ENCODE results near the gene MAST4. TPM values are rescaled to one million over a fixed set of nuclear protein-coding genes. Genes with fewer than 3 reads are reported as not detected.
A peak's percentile ranks its signal among the peaks of the same experiment; 100 is the strongest.

MAST4 gene
- total RNA-seq, 1 donor from 2014 or later, result 22.3 TPM

DNA sequence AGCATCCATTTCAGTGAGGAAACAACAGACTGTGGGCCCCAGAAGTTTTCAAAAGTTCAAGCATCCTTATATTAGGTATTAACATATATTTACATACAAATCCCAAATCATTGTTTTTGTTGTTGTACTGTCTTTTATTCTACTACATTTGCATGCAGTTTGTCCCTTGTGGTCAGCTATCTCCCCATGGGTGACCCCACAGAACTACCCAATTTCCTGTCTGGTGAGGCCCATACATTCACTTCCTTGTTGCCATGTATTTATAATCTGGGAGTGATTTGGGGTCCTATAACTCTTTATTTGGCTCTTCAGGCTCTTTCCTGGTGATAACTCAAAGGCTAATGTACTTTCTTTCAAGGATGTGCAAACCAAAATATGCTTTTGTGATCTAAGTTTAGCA is 603.7 kb downstream of the MAST4 start:
- DNase-seq (ENCODE audit: low read depth) (no peak), FAIRE-seq (no peak)
- H3K36me3 Mint-ChIP-seq (ENCODE audit: low read depth, unreplicated experiment), result no peaks in the 10 kb centered on the region
- H3K27ac Mint-ChIP-seq (ENCODE audit: unreplicated experiment), result no peak overlapping the region
- no peaks in the 10 kb centered on the region for H4K20me1 ChIP-seq (ENCODE audit: insufficient read depth, low read length)
- no peaks in the 10 kb centered on the region for H3K4me1 ChIP-seq (ENCODE audit: insufficient read depth, low read length)
- no peak overlapping the region for H3K27ac ChIP-seq (ENCODE audit: low read depth, low read length)
- peaks cover 4% of the 10 kb centered on the region for H3K9me3 Mint-ChIP-seq (ENCODE audit: unreplicated experiment)
- H3K36me3 ChIP-seq (ENCODE audit: insufficient read depth, low read length), result no peaks in the 10 kb centered on the region
- no peak overlapping the region for H3K4me2 ChIP-seq (ENCODE audit: low read length)
- no peak overlapping the region for H3K4me3 ChIP-seq (ENCODE audit: insufficient read depth, low read depth, low read length)
- H3K27me3 Mint-ChIP-seq (ENCODE audit: low read depth, unreplicated experiment), result peaks cover 3% of the 10 kb centered on the region
- TF ChIP-seq CTCF (IDR thresholded peaks at IDR 0.05; ENCODE audit: insufficient read depth, low read depth, low read length) (no peak), EZH2 (IDR thresholded peaks at IDR 0.05; ENCODE audit: insufficient read depth, low read length) (no peak)
- H3K4me1 Mint-ChIP-seq (ENCODE audit: low read depth, unreplicated experiment), result no peaks in the 10 kb centered on the region
- H2AFZ ChIP-seq (ENCODE audit: low read depth, low read length), result no peak overlapping the region
- H3K9me3 ChIP-seq (ENCODE audit: insufficient read depth, low read depth, low read length), result no peaks in the 10 kb centered on the region
- no peaks in the 10 kb centered on the region for H3K79me2 ChIP-seq (ENCODE audit: insufficient read depth, low read length)
- no peak overlapping the region for H3K9ac ChIP-seq (ENCODE audit: low read length)
- H3K27me3 ChIP-seq (ENCODE audit: insufficient read depth, low read length), result no peaks in the 10 kb centered on the region
- H3K4me3 Mint-ChIP-seq (ENCODE audit: unreplicated experiment), result no peak overlapping the region

DNA sequence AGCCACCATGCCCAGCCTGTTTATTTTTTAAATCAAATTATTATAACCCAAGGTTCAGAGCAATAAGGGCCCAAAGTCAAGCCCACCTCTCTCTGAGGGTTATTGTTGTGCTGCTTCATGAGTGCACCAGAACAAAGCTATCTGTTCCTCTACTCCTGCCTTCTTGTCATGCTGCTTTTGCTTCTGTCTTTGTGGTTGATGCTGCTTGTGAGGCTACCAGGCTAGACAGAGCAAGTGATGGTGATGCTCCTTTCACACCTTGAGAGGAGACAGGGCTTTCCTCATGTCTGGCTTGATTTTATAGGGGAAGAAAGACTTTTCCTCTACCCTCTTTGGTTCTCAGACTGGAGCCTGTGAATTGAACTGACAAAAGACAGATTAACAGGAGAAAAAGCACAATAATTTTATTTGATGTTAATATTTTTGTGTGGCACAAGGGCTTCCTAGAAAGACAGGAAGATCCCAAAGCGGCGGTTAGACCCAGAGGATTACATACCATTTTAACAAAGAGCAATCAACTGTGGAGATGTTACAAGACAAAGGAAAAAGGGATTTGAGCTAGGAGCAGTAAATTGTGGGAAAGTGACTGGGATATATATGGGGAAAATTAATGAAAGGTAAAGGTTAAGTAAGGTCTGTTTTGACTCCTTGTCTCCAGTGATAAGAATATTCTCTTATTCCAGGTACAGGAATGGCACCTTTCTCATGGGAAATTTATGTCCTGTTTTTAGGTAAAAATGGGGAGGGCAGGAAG is 604.8 kb downstream of the MAST4 start:
- H4K20me1 ChIP-seq (ENCODE audit: insufficient read depth, low read length), result no peaks in the 10 kb centered on the region
- TF ChIP-seq CTCF (IDR thresholded peaks at IDR 0.05; ENCODE audit: insufficient read depth, low read depth, low read length) (no peak), EZH2 (IDR thresholded peaks at IDR 0.05; ENCODE audit: insufficient read depth, low read length) (no peak)
- H3K4me1 ChIP-seq (ENCODE audit: insufficient read depth, low read length), result no peaks in the 10 kb centered on the region
- no peak overlapping the region for H3K4me2 ChIP-seq (ENCODE audit: low read length)
- no peaks in the 10 kb centered on the region for H3K79me2 ChIP-seq (ENCODE audit: insufficient read depth, low read length)
- H3K27me3 ChIP-seq (ENCODE audit: insufficient read depth, low read length), result no peaks in the 10 kb centered on the region
- Mint-ChIP-seq H3K27me3 (ENCODE audit: low read depth, unreplicated experiment) (no peaks in the 10 kb centered on the region), H3K36me3 (ENCODE audit: low read depth, unreplicated experiment) (no peaks in the 10 kb centered on the region), H3K9me3 (ENCODE audit: unreplicated experiment) (peaks cover 4% of the 10 kb centered on the region), H3K4me1 (ENCODE audit: low read depth, unreplicated experiment) (no peaks in the 10 kb centered on the region), H3K27ac (ENCODE audit: unreplicated experiment) (peak overlapping the region; percentile 69), H3K4me3 (ENCODE audit: unreplicated experiment) (no peak overlapping the region)
- no peak overlapping the region for H3K27ac ChIP-seq (ENCODE audit: low read depth, low read length)
- no peak overlapping the region for H3K9ac ChIP-seq (ENCODE audit: low read length)
- H3K9me3 ChIP-seq (ENCODE audit: insufficient read depth, low read depth, low read length), result no peaks in the 10 kb centered on the region
- DNase-seq (ENCODE audit: low read depth) (no peak), FAIRE-seq (no peak)
- no peaks in the 10 kb centered on the region for H3K36me3 ChIP-seq (ENCODE audit: insufficient read depth, low read length)
- no peak overlapping the region for H3K4me3 ChIP-seq (ENCODE audit: insufficient read depth, low read depth, low read length)
- no peak overlapping the region for H2AFZ ChIP-seq (ENCODE audit: low read depth, low read length)

DNA sequence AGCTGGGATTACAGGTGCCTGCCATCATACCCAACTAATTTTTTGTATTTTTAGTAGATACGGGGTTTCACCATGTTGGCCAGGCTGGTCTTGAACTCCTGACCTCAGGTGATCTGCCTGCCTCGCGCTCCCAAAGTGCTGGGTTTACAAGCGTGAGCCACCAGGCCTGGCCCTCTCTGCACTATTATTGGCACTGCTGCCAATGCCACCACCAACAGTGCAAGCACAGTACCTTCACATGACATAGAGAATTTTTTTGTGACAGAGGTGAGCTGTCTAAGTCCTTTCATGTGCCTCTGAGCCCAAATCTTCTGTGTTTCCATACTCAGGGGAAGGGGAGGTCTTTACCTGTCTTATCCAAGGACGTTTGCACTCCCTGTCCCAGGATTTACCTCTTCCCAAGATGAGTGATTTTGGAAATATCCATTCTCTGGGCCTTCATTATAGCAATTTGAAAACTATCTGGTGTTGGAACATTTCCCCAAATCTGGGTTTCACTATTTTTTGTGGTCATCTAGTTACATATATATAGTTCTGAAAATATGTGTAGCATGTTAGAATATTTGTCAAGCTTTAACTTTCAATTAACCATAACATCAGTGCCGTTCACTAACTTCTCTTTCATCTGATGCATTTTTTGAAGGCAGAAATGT is 605.8 kb downstream of the MAST4 start:
- no peaks in the 10 kb centered on the region for H3K27me3 ChIP-seq (ENCODE audit: insufficient read depth, low read length)
- no peak overlapping the region for H3K4me3 Mint-ChIP-seq (ENCODE audit: unreplicated experiment)
- H3K4me1 ChIP-seq (ENCODE audit: insufficient read depth, low read length), result peaks cover 2% of the 10 kb centered on the region
- H3K27ac ChIP-seq (ENCODE audit: low read depth, low read length), result no peak overlapping the region
- H4K20me1 ChIP-seq (ENCODE audit: insufficient read depth, low read length), result no peaks in the 10 kb centered on the region
- TF ChIP-seq EZH2 (IDR thresholded peaks at IDR 0.05; ENCODE audit: insufficient read depth, low read length) (no peak), CTCF (IDR thresholded peaks at IDR 0.05; ENCODE audit: insufficient read depth, low read depth, low read length) (no peak)
- no peak overlapping the region for H3K9ac ChIP-seq (ENCODE audit: low read length)
- no peaks in the 10 kb centered on the region for H3K27me3 Mint-ChIP-seq (ENCODE audit: low read depth, unreplicated experiment)
- no peak overlapping the region for H3K4me2 ChIP-seq (ENCODE audit: low read length)
- FAIRE-seq (no peak), DNase-seq (ENCODE audit: low read depth) (no peak)
- H3K9me3 Mint-ChIP-seq (ENCODE audit: unreplicated experiment), result peaks cover 4% of the 10 kb centered on the region
- no peak overlapping the region for H3K27ac Mint-ChIP-seq (ENCODE audit: unreplicated experiment)
- H2AFZ ChIP-seq (ENCODE audit: low read depth, low read length), result no peak overlapping the region
- no peaks in the 10 kb centered on the region for H3K9me3 ChIP-seq (ENCODE audit: insufficient read depth, low read depth, low read length)
- no peak overlapping the region for H3K4me3 ChIP-seq (ENCODE audit: insufficient read depth, low read depth, low read length)
- no peaks in the 10 kb centered on the region for H3K36me3 ChIP-seq (ENCODE audit: insufficient read depth, low read length)
- no peaks in the 10 kb centered on the region for H3K79me2 ChIP-seq (ENCODE audit: insufficient read depth, low read length)
- no peaks in the 10 kb centered on the region for H3K4me1 Mint-ChIP-seq (ENCODE audit: low read depth, unreplicated experiment)
- no peaks in the 10 kb centered on the region for H3K36me3 Mint-ChIP-seq (ENCODE audit: low read depth, unreplicated experiment)
